Liver (tissue), 3 donors: Measurements from ENCODE around the gene ST6GALNAC3.

Experiments
- CTCF ChIP-seq: fragments of 150-350 bp; IDR thresholded peaks from 2 replicates; pipeline ENCODE4 v1.5.1; 2017; ENCODE audit warnings: improper control_type of control experiment, low read depth, low read length; ENCODE audit not compliant: missing input control
- FOXA1 ChIP-seq: IDR thresholded peaks from 2 replicates; pipeline ENCODE4 v1.6.1; 2016; ENCODE audit warnings: antibody characterized with exemption
- TAF1 ChIP-seq: conservative IDR thresholded peaks from 2 replicates; pipeline ENCODE4 v1.6.1; 2016; ENCODE audit warnings: antibody characterized with exemption, mild to moderate bottlenecking
- YY1 ChIP-seq: IDR thresholded peaks from 2 replicates; pipeline ENCODE4 v1.6.1; 2016; ENCODE audit warnings: antibody characterized with exemption, mild to moderate bottlenecking
- ZBTB33 ChIP-seq: IDR thresholded peaks from 2 replicates; pipeline ENCODE4 v1.6.1; 2016; ENCODE audit warnings: antibody characterized with exemption
- TF ChIP-seq, protein P1 (sequence below): IDR thresholded peaks from 2 replicates; pipeline ENCODE4 v1.6.1; 2016; ENCODE audit warnings: antibody characterized with exemption
- donor health status: healthy.
- donor health status: healthy.

DNA sequence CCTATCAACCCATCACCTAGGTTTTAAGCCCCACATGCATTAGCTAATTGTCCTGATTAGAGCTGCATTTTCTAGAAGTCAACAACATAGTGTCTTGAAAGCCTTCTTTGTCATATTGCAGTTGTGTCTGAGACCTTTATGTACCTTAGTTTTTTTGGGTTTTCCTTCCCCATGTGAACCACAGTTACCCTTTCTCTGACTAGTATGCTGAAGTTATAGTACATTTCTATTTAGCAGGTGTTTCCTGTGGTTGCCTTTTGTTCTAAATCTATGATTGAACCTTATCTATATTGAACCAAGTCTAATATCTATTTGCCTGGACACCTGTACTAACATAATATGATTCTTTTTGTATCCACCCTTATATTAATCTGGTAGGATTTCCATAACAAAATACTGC, 135.6 kb downstream of the ST6GALNAC3 start:
- TF ChIP-seq CTCF (no peak), YY1 (no peak), ZBTB33 (no peak), FOXA1 (no peak), TAF1 (no peak)
- TF ChIP-seq, protein P1, sequence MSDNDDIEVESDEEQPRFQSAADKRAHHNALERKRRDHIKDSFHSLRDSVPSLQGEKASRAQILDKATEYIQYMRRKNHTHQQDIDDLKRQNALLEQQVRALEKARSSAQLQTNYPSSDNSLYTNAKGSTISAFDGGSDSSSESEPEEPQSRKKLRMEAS, result no peak
